ENCODE measurements around the gene S100A11.

Gene S100A11

DNA sequence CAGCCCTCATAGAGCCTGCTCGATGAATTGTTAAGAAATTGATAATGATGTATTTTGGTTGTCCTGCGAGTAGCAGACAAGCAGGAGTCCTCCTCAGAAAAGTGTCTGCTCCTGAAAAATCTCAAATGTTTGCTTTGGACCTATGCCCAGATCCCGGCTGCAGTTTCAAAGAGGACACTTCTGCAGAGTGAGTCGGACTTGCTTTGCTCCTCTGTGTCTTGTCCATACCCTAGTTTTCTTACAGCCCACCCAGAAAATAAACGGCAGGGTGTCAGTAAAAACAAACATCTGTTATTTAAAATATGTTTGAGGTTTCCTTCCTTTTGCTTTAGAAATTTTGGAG is 46.0 kb downstream of the S100A11 start:
- Histone ChIP-seq H3K36me3 (ENCODE audit: insufficient read depth, low read length) (peaks cover 12% of the 10 kb centered on the region), H3K4me1 (ENCODE audit: insufficient read depth, low read length) (peaks cover 45% of the 10 kb centered on the region), H3K9ac (ENCODE audit: low read depth, low read length) (no peak overlapping the region), H3K9me3 (ENCODE audit: control insufficient read depth, insufficient read depth, low read length) (no peaks in the 10 kb centered on the region)

DNA sequence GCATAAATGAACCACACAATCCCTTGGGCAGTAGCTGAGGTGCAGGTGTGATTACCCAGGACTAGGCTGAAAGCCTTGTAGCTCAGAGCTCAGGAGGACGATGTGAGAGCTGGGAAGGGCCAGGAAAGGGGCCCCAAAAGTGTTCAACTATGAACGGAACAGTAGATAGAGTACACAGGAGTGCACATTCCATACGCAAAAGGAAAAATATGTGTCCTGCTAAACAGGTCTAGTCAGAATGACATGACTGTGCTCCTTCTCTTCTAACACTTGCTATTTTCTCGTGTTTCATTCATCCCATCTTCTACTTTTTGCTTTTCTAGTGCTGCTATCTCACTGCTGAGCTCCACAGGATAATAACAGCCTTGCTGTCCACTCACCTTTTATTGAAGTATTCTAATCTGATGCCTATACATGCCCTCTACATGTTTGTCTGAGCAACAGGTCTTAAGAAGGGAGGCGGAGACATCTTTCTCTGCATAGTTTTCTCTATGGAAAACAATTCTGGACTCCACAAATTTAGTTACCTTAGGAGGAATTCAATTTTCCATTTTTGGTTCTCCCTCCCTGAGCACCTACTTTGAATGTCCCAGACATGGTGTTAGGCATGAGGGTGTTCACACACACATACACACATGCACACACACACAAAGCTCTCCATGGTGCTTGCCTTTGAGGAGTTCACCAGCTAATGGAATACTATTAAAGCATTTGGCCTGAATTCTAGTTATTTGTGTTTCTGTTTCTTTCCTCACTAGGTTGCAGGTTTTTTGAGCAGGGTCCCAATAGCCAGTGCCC is 46.5 kb downstream of the S100A11 start:
- Histone ChIP-seq H3K9ac (ENCODE audit: low read depth, low read length) (no peak overlapping the region; the same call in 1 of the 2 replicates), H3K36me3 (ENCODE audit: insufficient read depth, low read length) (peaks cover 17% of the 10 kb centered on the region), H3K4me1 (ENCODE audit: insufficient read depth, low read length) (peaks cover 45% of the 10 kb centered on the region), H3K9me3 (ENCODE audit: control insufficient read depth, insufficient read depth, low read length) (no peaks in the 10 kb centered on the region)

- no peak overlapping the region for H3K9ac ChIP-seq (ENCODE audit: low read depth, low read length)
- H3K9me3 ChIP-seq (ENCODE audit: control insufficient read depth, insufficient read depth, low read length): no peaks in the 10 kb centered on the region
- peaks cover 27% of the 10 kb centered on the region for H3K36me3 ChIP-seq (ENCODE audit: insufficient read depth, low read length)
- H3K4me1 ChIP-seq (ENCODE audit: insufficient read depth, low read length): peaks cover 41% of the 10 kb centered on the region
These were observed 47.5 kb downstream of the S100A11 start for GRCh38 chr1:151989211-151989862.

- H3K9ac ChIP-seq (ENCODE audit: low read depth, low read length): no peak overlapping the region
- no peaks in the 10 kb centered on the region for H3K9me3 ChIP-seq (ENCODE audit: control insufficient read depth, insufficient read depth, low read length)
- peaks cover 34% of the 10 kb centered on the region for H3K36me3 ChIP-seq (ENCODE audit: insufficient read depth, low read length)
- H3K4me1 ChIP-seq (ENCODE audit: insufficient read depth, low read length): peaks cover 41% of the 10 kb centered on the region
These were observed 48.3 kb downstream of the S100A11 start for GRCh38 chr1:151988405-151988923.

- peaks cover 41% of the 10 kb centered on the region for H3K4me1 ChIP-seq (ENCODE audit: insufficient read depth, low read length)
- H3K9me3 ChIP-seq (ENCODE audit: control insufficient read depth, insufficient read depth, low read length): no peaks in the 10 kb centered on the region
- H3K9ac ChIP-seq (ENCODE audit: low read depth, low read length): no peak overlapping the region
- peaks cover 44% of the 10 kb centered on the region for H3K36me3 ChIP-seq (ENCODE audit: insufficient read depth, low read length)
These were observed 50.2 kb downstream of the S100A11 start for GRCh38 chr1:151986501-151987190.

GRCh38 chr1:151985768-151986167 is 51.0 kb downstream of the S100A11 start:
- Histone ChIP-seq H3K9me3 (ENCODE audit: control insufficient read depth, insufficient read depth, low read length) (no peaks in the 10 kb centered on the region), H3K4me1 (ENCODE audit: insufficient read depth, low read length) (peaks cover 40% of the 10 kb centered on the region), H3K9ac (ENCODE audit: low read depth, low read length) (no peak overlapping the region), H3K36me3 (ENCODE audit: insufficient read depth, low read length) (peaks cover 44% of the 10 kb centered on the region)

DNA sequence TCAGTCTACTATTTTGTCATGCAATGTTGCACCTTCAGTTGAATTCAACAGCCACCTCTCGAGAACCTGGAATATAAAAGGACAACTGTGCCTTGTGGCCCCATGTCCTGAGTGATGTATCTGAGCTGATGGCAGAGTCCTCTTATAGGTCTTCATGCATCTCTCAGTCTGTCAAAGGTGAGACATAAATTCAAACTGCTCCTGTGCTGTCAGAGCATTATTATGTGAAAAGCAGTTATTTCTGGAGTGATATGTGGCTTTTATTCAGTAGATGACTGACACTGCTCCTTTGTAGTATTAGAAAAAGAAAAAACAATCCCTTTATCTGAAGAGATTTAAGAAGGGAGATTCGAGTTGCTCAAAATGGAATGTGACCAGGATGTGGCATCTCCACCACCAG is 51.5 kb downstream of the S100A11 start:
- no peaks in the 10 kb centered on the region for H3K9me3 ChIP-seq (ENCODE audit: control insufficient read depth, insufficient read depth, low read length)
- H3K36me3 ChIP-seq (ENCODE audit: insufficient read depth, low read length): peaks cover 44% of the 10 kb centered on the region
- no peak overlapping the region for H3K9ac ChIP-seq (ENCODE audit: low read depth, low read length)
- peaks cover 35% of the 10 kb centered on the region for H3K4me1 ChIP-seq (ENCODE audit: insufficient read depth, low read length)

DNA sequence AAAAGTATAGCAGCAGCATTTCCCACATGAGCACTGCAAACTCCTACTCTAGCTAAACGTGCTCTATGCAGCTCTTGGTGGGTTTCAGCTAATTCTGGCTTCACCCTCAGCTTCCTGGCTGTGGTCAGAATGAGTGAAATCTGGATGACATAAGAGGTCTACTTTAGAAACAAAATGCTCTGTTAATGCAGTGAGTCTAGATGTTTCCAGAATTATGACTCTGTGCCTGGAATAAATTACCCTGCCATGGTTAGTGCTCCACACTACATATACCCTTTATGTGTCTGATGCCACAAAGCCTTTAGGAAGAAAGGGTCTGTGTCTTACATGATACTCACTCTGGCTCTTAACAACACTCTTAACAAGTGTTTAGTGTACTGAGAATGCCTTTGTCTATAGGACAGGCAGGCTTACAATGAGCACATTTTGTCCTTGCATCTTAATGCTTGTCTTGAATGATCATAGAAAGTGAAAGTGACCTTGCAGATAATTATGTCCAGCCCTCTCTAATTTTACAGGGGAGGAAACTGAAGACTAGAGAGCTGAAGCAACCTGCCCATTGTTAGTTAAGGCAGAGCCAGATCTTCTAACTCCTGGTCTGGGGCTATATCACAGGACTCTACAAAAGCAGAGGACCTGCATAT is 52.4 kb downstream of the S100A11 start:
- Histone ChIP-seq H3K4me1 (ENCODE audit: insufficient read depth, low read length) (peaks cover 26% of the 10 kb centered on the region), H3K9ac (ENCODE audit: low read depth, low read length) (no peak overlapping the region), H3K36me3 (ENCODE audit: insufficient read depth, low read length) (peaks cover 44% of the 10 kb centered on the region), H3K9me3 (ENCODE audit: control insufficient read depth, insufficient read depth, low read length) (no peaks in the 10 kb centered on the region)

Data from ES-I3 (cell line).